AG10803 (cell line): ENCODE data around the gene XXYLT1.

ENCODE experiments used
- DNase-seq: peaks from one replicate; pipeline ENCODE4 v3.0.0; 2010; ENCODE audit warnings: low read depth
- H3K4me3 ChIP-seq: 2 replicates; pipeline ENCODE4 v1.5.1; 2011; ENCODE audit warnings: mild to moderate bottlenecking, low read length, control low read depth
- TF ChIP-seq, protein P1 (sequence below): conservative IDR thresholded peaks from 2 replicates; pipeline ENCODE4 v1.5.1; 2011; ENCODE audit warnings: mild to moderate bottlenecking, low read length, control low read depth, inconsistent platforms

The XXYLT1 gene

DNA sequence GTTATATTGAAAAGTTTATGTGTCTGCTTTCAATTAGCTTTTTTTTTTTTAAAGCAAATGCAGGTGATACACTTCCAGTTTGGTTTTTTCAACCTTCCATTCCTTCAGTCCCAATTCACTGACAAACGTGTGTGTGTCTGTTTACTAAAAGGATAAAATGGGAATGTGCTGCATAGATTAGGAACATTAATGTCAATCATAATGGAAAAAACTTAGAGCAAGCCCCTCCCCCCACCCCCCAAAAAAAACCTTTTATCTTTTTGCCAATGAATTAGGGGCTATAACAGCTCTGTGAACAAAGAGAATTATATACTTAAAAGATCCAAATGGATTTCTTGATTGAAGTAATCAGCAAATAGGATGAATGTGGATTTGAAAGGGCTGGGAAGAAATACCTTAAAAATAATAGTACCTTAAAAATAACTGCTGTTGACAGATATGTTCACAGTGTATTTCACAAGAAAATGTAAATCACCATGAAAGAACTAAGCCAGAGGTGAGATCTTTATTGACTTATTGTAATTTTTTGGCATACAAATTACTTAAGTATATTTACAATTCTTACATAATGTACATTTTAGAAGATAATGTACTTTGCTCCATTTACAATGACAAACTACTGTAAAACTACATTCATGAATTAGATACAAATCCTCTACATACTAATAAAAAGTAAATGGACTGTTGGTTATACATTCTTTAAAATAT is 3.5 kb upstream of the XXYLT1 start:
- no peak overlapping the region for H3K4me3 ChIP-seq
- TF ChIP-seq, protein P1, sequence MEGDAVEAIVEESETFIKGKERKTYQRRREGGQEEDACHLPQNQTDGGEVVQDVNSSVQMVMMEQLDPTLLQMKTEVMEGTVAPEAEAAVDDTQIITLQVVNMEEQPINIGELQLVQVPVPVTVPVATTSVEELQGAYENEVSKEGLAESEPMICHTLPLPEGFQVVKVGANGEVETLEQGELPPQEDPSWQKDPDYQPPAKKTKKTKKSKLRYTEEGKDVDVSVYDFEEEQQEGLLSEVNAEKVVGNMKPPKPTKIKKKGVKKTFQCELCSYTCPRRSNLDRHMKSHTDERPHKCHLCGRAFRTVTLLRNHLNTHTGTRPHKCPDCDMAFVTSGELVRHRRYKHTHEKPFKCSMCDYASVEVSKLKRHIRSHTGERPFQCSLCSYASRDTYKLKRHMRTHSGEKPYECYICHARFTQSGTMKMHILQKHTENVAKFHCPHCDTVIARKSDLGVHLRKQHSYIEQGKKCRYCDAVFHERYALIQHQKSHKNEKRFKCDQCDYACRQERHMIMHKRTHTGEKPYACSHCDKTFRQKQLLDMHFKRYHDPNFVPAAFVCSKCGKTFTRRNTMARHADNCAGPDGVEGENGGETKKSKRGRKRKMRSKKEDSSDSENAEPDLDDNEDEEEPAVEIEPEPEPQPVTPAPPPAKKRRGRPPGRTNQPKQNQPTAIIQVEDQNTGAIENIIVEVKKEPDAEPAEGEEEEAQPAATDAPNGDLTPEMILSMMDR = no peak
- DNase-seq = no peak

DNA sequence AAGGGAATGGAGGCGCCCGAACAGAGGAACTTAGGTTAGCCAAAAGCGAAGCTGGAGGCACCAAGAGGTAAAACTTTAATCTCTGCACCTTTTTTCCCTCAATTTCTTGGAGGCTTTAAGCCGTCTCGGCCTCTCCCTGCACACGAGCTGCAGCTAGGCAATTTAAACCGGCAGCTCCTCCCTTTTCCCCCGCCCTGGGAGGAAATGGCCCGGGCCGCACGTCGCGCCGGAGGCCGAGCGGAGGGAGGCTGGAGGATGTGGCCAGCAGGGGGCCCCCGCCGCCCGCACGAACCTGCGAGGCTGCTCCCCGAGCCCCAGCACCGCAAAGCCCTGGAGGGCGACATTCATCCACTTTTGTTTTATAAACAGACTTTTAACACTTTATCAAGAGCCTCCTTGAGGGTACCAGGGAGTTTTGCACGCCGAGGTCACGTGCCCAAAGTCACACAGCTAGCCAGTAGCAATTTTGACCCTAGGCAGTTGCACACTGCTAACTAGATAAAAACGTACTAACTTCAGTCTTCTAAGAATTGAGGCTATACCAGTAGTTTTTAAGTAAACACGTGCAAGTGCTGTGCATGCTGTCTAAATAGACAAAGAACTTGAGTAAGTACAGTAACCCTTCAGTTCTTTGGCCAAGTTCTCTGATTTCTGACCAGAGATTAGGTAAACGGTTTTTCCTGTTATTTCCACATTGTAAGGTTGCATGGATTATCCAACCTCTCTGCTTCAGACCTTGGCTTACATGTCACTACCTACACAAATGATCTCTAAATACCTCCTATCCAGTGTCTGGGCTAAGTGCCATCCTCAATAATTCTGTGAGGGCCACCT is 668 bp upstream of the XXYLT1 start:
- H3K4me3 ChIP-seq = peak overlapping the region; percentile 85
- peak; percentile 80 for DNase-seq
- TF ChIP-seq, protein P1 = peak; percentile 71

DNA sequence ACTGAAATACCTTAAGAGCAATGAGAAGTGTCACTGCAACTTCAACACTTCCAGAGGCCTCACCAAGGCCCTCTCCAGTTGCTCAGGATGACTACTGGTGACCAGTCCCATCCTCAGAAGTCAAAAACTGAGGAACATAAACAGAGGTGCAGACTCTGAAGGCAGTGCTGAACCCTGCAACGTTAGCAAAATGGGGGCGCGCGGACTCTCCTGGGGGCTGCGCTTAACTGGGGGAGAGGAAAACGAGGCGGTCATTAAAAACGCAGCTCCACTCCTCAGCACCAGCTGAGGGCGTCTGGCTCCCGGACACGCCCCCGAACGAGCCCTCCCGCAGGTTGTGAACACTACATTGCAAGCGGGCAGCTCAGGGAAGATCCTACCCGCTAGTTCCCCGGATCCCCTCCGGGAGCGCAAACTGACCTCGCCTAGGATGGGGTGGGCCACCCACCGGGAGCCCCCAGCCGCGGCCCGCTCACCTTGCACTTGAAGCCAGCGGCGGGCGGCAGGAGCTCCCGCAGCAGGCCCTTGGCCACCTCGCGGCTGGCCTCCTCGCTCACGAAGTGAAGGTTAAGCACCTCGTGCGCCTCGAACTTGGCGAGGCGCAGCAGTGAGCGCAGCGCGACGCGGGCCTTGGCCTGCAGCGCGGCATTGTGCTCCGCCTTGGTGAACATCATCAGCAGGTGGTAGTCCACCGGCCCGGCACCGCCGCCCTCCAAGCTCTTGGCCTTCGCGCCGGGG is 711 bp downstream of the XXYLT1 start:
- peak; percentile 25 for DNase-seq
- TF ChIP-seq, protein P1 = peak; percentile 31
- peak overlapping the region; percentile 85 for H3K4me3 ChIP-seq

DNA sequence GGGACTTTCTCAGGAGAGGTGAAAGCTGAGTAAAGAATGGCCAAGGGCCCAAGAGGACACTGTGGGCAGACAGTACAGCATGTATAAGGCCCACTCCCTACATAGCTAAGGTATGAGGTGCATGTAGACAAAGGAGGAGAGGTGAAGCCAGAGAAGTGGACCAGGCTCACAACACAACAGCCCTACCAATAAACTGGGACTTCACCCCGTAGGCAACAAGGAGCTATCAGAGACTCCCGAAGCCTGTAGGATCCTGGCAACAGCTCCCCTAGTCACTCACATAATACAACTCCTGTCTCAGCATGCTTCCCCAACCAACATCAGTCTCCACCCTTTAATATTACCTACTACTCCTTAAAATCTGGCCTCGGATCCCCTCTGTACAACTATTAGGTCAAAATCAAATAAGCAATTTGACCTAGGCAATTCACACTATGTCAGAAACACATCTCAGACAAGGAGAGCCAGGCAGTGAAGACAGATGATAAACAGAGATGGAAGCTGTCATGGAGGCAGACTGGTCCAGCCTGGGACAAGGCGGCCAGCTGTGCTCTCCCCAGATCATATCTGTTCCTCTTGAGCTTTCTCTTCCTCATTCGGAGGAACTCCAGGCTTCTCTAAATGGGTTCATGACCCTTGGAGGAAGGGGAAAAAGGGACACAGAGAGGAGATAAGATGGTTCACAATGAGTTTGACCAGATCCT is 1.4 kb downstream of the XXYLT1 start:
- DNase-seq = no peak
- TF ChIP-seq, protein P1 = no peak
- H3K4me3 ChIP-seq = peak overlapping the region; percentile 85

DNA sequence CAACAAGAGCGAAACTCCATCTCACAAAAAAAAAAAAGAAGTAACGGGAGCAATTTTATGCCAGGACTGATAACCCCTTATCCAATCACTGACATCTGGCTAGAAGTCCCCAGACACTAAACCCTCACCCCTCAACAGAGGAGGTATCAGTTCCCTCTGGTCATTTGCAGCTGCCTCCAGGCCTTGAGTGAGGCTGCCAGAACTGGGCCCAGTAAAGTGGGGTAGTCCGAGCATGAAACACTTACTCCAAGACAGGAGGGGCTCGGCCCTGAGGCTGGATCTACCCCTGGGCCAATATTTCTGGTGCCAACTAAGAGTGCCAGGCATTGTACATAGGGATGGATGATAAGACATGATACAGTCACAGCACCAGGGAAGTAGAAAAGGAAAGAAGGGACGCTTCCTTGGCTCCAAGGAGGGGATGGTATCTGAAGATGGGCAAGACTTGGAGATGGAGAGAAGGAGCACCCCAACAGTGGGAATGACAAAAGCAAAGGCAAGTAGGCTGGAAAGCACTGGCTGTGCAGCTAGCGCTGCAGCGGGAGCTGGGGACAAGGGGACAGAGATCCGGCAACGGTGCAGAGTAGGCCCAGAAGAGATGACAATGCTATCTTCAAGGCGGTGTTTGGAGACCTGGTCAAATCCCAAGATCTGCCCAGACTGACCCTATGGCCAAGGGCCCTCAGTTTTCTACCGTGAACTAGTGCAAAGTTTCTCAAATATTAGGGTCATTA is 2.2 kb downstream of the XXYLT1 start:
- TF ChIP-seq, protein P1 = no peak
- no peak overlapping the region for H3K4me3 ChIP-seq
- no peak for DNase-seq

DNA sequence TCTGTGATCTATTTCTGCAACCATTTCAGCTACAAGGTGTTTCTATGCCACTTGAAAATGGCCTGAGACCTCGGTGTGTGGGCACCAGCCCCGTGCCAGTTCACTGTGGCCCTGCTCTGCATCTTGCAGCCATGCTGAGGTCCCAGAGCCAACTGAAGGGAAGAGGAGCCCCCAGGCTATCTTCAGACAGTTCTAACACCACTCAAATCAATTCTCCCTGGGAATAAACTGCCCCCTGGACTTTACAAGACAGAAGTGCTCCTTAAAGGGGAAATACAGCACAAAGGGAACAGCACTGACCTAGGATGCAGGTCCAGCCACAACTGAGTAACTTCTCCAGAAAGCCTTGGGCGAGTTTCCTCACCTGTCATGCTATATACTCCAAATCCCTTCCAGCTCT is 3.9 kb downstream of the XXYLT1 start:
- TF ChIP-seq, protein P1 = no peak
- no peak overlapping the region for H3K4me3 ChIP-seq
- no peak for DNase-seq
